NCI-H510A treated with DMSO at 0.1 percent for 48 hours (cell line): ENCODE results near the gene FAT1.

Experiments used
- DNase-seq: peaks from one replicate; lab custom pipeline; 2025; lab: John Stamatoyannopoulos, UW

Gene FAT1

DNA sequence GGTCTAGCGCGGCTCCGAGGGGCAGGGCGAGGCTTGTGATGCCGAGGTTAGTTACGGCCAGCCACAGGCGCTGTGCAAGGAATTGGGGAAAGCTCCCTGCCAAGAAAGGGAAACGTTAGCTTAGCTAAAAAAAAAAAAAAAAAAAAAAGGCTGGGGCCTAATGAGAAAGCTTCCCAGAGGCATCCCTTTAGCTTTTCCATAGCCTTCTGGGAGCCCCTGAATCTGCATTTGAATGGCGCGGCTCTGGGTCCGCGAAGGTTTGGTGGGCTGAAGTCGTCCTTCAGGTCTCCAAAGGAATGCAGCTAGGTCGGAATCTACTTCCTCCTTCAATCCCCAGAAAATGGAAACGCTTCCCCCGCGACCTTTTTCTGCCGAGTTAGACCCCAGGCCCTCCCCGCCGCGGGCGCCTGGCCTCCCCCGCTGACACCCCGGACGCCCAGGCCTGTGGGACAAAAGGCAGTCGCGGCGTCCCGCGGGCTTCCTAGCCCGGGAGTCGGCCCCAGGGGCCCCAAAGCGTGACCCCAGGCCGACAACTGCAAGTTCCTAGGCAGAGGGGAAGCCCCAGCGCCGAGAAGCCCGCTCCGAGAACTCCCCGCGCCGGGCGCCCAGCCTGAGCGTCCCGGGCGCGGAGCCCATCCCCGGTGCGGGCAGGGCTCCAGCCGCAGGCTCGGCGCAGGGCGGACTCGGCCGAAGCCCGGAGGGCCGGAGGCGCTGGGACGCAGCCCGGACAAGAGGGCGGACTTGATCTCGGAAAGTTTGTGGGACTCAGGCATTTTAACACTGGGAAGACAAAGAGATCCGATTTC is 605 bp upstream of the FAT1 start:
- peak; percentile 50 for DNase-seq

DNA sequence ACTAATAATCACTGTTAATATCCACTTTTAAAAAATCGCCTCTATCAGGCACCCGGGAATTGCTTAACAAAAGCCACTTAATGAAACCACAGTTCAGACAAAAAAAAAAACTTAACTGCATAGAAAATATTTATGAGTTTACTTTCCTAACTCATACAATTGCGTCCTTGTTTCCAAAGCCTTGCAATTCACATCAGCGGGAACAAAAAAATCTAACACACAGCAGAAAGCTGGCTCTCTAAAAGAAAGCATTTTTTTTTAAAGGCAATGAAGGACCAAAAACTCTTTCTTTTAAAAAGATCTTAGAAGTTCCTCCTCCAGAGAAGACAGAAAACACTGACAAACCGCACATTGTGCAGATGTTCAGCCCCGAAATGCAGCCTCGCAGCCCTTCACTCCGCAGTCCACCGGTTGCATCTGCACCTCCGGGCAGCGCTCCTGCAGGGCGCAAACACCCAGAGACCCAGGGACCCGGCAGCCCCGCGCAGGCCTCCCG is 812 bp downstream of the FAT1 start:
- no peak for DNase-seq

DNA sequence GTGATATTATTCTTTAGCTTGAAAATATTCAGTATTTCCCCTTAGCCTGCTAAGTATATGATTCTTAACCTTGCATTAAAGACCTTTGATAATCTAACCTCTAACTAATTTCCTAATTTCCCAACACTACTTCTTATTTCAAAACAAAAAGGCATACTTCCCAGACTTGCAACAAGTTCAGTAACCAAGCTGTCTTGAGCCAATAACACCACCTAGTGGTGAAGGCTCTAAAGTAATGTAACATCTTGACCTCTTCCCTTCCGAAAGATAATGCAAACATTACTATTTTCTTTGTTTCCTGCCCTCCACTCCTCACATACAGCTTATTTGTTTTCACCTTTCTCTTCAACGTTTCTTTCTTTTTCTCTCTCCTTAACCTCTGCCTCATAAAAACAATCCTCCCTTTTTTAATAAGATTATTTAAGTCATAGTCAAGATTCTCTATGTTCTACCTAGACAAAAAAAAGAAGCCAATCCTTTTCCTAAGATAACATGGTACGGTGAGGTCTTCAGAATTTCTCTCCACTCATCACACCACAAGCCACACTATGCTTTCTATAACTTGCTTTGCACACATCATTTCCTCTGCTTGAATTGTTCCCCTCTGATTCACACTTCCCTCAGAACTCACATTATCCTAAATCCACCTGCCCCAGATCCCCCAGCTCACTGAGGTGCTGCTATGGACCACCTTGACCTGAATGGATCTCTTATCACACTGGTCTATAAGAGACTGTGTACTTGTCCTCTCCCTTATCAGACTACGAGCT is 3.5 kb downstream of the FAT1 start:
- DNase-seq, result peak; percentile 5

DNA sequence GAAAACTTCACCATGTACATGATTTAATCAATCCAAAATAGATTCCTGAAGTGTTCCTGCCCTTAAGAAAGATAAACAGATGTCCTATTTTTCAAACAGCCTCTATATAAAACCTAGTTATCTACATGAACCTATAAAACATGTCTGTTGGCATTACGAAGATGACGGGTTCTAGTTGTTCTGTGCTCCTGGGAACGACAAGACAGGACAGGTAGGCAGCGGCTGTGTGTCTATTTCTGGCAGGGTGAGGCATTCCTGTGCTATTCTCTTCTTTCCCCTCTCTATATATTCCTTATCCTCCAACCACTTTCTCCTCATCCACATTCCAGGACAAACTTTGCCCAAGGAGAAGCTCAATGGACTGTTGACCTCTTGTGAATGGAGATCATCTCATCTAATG is 6.1 kb downstream of the FAT1 start:
- DNase-seq, result no peak

DNA sequence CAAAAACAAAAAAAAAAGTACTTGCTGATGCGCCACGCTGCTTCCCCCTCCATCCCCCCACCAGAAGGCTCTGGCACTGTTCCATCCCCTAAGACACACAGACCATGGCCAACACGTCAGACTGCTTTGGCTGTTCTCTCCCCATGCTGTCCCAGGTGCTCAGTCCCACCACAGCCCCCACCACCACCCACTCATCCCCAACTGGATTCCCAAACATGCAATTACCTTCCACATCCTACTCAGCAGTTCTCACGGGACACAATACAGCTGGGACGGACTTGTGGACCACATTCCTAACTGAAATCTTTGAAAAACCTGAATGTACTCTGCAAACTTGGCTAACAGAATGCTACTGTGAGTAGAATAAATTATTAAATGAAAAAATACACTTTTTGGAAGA is 8.6 kb downstream of the FAT1 start:
- DNase-seq, result no peak

DNA sequence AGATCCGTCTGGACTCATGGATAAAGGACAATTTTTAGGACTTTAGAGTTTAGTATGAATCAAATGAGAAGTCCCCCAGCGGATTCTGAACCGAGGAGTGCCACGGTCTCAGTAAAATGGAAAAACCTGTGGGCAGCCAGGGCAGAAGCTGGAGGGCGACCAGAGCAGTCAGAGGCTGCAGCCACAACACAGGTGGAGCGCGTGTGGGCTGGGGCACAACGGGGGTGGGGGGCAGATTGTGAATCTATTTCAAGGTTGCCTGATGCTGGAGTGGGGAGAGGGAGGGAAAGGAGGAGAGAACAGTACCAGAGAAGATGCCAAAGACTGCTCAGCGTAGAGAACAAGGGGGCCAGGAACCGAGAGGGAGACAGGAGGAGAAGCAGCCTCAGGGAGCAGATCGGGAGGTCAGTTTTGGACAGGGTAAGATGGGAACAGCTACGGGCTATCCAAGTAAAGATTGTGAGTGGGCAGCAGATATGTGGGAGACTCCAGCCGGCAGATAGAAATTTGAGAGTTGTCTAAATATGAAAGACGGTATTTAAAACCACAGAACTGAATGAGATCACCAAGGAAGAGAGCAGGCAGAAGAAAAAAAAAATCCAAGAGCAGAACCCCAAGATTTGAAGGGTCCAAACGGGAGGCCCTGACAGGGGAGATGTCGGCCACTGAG is 9.5 kb downstream of the FAT1 start:
- DNase-seq, result no peak

DNA sequence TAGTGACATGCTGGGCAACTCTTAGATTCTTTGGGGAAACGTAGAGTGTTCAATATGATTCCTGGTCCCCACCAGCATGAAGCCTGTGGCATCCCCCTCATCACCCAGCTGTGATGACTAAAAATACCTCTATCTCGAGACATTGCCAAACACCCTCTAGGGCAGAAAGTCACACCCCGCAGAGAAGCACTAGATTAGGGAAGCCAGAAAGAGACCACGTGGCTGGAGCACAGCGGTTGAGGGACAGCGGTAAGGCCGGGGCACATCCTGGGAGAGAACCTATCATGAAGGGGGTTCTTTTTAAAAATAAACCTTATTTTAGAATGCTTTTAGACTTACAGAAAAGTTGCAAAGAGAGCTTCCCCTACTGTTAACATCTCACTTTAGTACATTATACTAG is 11.0 kb downstream of the FAT1 start:
- no peak for DNase-seq

DNA sequence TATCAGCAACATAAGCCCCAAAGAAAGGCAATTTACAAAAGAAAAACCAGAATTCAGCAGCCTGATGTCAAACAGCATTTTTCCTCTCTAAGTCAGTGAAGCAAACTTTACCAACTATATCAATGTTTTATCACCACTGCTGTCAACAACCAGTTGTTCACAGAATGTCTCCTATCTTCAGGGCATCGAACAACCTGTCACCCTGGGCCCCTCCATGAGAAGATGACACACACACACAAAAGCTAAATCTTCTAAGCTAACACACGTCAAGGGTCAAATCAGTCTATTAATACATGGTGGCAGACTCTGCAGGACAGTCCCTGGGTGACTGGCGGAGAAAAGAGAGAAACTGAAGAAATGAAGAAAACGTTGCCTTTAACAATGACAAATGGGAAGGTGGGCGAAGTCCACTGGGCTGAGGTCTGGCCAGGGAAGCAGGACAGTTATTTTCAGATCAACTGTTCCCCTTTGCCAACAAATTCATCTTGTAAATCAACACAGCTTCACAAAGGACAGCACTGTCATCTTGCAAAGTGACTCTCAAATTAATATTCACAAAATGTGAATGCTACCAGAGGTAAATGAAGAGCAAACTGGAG is 13.0 kb downstream of the FAT1 start:
- no peak for DNase-seq

DNA sequence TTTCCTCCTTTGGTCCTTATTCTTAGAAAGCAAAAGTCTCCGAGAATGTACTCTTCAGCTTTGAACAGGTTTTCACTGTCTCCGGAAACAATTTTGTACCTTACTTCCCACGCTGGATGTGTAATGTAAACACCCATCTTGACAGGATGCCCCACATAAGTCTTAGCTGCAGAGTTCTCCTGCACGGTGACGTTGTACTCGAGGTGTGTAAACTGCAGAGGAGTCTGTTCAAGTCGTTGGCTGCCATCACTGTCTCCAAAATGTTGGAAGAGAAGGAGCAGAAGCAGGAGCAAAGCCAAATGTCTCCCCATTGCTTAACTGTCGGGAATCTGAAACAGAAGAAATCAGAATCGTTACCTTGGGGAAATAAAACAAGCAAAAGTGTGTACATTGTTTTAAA is 14.1 kb downstream of the FAT1 start:
- no peak for DNase-seq

DNA sequence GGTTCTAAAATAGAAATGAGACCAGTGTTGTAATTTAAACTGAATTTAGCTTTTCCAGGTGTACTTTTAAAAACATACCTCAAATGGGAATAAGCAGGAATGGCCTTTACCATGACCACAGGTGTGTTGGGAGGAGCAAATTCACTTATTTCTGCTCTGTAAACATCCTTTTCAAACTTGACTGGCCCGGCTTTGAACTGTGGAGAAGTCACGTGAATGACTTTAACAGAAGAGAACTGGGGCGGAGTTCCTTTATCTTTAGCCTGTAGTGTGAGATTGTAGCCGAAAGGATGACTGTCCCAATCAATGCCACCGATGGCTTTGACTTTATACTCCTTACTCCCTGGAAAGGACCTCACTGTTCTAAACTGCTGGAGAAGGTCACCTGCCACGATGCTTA is 15.1 kb downstream of the FAT1 start:
- no peak for DNase-seq

DNA sequence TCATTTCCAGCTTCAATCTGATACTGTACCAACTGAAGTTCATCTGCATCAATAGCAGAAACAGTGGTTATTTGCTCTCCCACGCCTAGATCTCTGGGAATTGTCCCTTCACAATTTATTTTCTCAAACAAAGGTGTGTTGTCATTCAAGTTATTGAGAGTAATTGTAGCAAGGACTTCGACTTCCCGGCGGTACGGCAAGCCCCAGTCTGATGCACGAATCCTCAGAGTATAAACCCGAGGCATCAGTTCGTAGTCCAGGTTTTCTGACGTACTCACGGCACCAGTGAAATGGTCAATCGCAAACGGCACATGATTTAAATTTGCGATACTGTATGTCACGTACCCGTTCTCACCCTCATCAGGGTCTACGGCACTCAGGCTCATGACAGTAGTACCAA is 15.7 kb downstream of the FAT1 start:
- DNase-seq, result no peak

DNA sequence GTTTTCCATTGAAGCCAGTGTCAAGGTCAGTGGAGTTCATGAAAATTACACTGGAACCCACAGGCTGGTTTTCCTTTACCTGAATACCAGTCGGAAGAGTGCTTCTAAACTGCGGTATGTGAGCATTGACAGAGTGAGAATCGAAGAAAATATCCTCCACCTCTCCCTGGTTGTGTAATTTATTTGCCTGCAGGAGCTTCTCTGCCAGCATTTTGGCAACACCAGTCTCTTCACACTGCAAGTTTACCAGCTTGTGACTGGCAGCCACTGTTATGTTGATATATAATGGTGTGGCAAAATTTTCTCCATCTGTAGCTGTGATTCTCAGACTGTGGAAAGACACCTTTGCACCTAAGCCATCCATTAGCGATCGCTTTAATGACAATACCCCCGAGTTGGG is 16.1 kb downstream of the FAT1 start:
- DNase-seq, result no peak

DNA sequence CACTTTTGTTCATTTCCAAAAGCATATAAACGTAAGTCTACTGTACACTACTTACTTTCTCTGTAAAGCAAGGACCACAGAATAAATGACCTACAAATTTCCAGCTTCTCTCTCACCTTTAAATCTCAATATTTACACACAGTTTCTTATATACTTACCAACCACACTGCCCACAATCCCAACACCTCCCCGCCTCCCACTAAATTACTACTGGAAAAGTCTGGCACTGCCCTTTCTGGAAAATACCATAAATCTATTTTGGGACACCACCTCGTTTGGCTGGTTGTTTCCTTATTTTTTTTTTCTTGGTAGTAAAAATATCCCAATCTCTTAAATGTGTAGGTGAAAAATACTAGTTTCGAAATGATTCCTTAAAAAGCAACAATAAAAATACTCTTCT is 19.6 kb downstream of the FAT1 start:
- DNase-seq, result no peak

DNA sequence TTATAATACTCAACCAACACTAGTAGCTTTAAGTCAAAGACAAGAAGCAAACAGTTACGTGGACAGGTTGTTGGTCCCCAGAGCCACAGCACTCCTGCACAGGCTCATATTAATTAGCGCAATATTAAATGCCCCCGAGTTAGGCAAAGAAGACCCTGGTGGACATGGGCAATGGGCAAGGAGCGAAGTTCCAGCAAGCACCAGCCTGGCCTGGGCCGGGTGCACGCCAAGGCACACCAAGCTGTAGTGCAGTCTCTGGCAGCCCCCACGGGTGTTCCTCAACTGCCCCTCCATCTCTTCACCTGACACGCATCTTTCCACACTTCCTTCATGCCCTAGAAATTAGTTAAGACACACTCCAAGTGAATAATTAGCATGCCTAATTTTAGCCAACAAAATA is 20.1 kb downstream of the FAT1 start:
- DNase-seq, result no peak

DNA sequence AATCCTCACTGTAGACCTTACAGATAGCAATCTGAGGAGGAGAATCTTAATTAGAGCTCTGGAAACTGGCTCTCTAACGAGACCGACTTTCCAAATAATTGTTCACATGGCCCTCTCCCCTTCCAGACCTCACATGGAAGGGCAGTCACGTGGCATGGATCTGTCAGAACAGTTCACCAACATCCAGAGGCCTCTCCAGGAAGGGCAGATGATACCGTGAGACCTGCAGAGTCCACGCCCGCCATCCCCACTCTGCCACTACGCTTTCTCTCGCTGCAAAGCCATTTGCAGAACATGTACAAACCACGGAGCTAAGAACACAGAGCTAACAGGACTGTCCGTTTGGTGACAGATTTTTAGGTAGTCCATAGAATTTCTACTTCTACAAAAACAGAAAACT is 20.7 kb downstream of the FAT1 start:
- DNase-seq, result no peak

DNA sequence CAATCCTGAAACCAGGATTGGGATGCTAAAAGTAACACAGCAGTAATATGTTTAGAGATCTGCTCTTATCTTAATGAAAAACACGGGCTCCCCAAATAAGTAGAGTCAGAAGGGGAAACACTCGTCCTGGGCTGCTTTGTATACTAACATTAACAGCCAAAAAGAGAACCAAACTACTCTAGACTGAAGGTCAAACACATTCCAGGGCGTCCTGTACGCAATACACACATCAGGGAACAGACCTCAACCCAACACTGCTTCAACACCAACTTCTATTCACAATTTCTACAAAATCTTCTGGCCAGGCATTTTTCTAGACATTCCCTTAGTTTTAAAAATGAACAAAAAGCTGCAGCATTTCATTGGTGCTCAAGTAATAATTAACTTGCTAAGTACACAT is 21.4 kb downstream of the FAT1 start:
- no peak for DNase-seq

DNA sequence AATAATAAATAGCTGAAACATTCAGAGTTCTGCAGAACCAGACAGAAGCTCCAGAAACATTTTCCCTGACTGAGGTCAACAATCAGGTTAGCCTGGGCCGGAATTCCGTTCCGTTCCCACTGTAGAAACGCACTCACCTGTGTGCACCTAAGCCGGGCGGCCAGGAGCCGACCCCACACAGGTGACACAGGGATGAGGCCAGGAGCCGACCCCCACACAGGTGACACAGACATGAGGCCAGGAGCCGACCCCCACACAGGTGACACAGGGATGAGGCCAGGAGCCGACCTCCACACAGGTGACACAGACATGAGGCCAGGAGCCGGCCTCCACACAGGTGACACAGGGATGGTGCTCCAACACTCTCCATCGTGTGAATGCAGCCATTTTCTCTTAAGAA is 21.9 kb downstream of the FAT1 start:
- no peak for DNase-seq

DNA sequence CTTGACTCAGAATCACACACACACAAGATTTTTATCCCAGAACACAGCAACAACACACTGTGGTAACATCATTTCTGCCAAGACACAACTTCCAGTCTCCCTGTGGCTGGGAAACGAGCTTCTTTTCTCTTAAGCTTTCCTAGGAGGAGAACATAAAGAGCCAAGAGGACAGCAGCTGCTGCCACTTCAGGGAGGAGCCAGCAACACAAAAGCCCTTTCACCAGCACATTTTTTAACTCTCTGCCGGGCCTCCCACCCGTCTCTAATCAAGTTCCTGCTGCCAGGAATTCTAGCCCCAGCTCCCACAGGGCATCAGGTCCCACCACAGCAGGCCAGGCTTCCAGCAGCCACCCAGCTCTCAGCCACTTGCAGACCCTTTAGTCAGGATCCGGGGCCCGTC is 22.4 kb downstream of the FAT1 start:
- DNase-seq, result peak; percentile 10

DNA sequence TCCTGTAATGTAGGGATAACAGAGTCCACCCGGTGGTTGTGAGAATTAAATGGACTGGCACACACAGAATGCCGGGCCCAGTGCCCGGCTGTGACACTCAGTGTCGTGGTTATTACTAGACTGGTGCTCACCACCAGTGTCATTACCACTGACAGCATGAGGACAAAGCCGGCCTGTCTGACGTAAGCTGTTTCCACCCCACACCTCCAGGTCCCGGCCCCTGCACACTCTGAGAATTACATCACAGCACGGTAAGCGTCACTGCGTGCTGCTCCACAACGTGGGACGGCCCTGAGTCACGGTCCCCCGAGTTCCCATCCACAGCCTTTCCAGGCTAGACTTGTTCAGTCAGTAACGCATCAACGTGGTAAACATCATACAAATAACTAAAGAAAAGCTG is 22.9 kb downstream of the FAT1 start:
- DNase-seq, result no peak

DNA sequence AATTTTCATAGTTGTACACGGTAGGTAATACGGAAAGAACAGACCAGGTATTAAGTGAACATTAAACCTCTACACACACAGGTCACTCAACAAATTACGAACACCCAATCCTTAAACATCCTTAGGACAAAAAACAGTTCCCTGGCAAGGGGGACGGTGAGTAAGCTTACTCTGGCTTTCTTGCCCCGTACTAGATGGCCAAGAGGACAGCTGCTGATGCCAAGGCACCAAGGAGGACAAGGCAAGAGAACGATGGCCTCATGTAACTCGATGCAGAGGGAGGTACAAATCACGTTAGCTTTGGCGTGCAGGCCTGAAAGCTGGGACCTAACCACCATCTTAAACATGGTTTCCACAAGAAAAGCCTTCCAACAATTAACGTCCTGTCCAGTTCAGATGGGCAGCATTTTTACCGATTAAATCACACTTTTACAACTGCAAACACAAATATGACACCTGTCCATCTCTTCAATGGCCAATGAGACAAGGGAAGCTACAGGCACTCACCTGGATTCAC is 23.7 kb downstream of the FAT1 start:
- no peak for DNase-seq

DNA sequence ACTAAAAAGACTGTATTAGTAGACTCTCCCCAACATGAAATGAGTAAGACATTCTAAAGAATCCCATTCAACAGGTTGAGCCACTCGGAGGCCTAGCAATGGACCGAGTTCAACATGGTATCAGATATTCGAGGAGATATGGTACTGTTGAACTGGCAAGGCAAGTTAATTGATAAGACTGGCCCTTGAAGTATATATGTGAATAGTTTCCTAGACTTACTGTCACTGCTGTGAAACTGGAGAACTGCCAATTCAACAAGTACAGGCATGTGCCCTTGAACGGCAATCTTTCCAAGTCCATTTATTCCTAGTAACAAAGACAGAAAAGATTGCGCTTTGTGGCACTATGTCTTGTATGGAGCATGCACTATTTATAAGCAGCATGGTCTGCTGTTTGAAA is 24.4 kb downstream of the FAT1 start:
- peak; percentile 71 for DNase-seq

DNA sequence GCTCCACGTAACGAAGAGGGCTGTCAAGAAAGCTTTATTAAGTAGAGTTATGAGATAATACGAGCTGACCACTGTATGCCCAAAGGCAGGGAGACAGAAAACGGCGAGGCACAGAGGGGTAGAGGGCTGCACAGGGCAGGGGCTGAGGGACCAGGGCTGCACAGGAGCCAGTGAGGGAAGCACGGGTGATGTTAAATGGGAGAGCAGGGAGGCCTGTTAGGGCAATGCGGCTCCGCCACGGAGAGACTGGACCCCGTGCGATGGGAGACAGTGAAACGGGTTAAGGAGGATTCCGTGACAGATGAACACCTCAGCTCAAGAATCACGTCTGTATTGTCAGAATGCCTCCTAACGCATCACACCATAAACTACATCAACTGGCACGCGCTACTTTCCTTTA is 25.1 kb downstream of the FAT1 start:
- DNase-seq, result no peak
